HCT116 (cell line): Measurements from ENCODE around the gene SMC6.

Experiments
- ELF1 ChIP-seq: IDR thresholded peaks from 2 replicates; pipeline ENCODE4 v1.6.1; 2012; ENCODE audit warnings: low read depth, borderline replicate concordance
- EZH2 ChIP-seq: fragments of 200-600 bp; sonication (generic); IDR thresholded peaks from 2 replicates; pipeline ENCODE4 v1.6.1; 2017; ENCODE audit warnings: antibody characterized with exemption, mixed run types
- JUND ChIP-seq: IDR thresholded peaks from 2 replicates; pipeline ENCODE4 v1.6.1; 2012
- POLR2A ChIP-seq: IDR thresholded peaks from 2 replicates; pipeline ENCODE4 v1.7.0; 2011; ENCODE audit warnings: borderline replicate concordance; ENCODE audit not compliant: insufficient read depth, insufficient read length; ENCODE audit errors: extremely low read depth
- SIN3A ChIP-seq: IDR thresholded peaks from 2 replicates; pipeline ENCODE4 v1.6.1; 2012; ENCODE audit warnings: low read depth
- ZNF274 ChIP-seq: fragments of 200-500 bp; sonication (Bioruptor generic); IDR thresholded peaks from 2 replicates; pipeline ENCODE4 v1.6.1; 2014; ENCODE audit warnings: mild to moderate bottlenecking, low read depth, low read length, inconsistent platforms
- TF ChIP-seq, protein P1 (sequence below), 3 experiments: fragments of 200-600 bp in 1 of 3; sonication (generic) in 1 of 3; IDR thresholded peaks in 2 of 3; conservative IDR thresholded peaks in 1 of 3; 2 replicates each; pipeline ENCODE4 v1.5.1; 2012 to 2017; ENCODE audit warnings: low read depth in 2 of 3, low read length in 2 of 3, antibody characterized with exemption in 1 of 3, borderline replicate concordance in 1 of 3, control low read depth in 1 of 3, mild to moderate bottlenecking in 1 of 3, mixed read lengths in 1 of 3, mixed run types in 1 of 3, moderate library complexity in 1 of 3; ENCODE audit not compliant: insufficient read depth in 1 of 3
- TF ChIP-seq, protein P2 (sequence below): IDR thresholded peaks from 2 replicates; pipeline ENCODE4 v1.6.1; 2012; ENCODE audit warnings: low read depth

DNA sequence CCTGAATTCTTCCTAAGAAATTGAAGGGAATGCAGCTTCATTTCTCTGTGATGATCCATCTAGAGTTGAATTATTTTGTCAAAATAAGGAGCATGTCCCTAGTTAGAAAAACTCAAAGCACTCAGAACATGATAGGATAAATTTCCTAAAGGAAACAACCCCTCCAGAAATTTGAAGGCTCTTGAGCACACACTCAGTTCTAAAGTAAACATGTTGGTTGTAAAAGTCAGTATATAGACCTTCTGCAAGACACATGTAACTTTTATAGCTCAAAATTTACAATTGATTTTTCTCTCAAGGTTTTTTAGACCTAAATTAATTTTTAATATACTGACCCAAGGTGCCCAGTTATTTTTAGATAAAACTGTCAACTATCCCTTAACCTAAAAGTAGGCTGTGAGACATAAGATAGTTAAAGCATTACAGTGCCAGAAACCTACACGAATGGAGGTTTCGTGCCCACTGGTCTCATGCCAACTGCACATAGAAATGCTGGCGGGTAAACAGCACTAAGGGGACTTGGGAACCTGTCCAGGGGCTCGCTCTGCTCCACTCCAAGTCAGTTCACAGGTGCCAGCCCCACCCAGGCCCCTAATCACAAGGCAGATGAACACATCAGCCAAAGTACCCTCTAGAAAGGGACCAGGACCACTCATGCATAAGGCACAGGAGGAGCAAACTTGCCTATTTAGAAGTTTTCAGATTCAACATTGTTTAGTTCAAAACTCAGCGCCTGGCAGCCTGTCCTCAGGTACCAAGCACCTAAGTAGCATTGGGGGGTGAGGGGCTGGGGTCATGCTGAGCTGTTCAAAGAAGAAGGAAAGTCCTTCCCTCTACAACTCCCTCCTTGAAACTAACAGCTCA, 106.5 kb downstream of the SMC6 start:
- TF ChIP-seq, protein P1, sequence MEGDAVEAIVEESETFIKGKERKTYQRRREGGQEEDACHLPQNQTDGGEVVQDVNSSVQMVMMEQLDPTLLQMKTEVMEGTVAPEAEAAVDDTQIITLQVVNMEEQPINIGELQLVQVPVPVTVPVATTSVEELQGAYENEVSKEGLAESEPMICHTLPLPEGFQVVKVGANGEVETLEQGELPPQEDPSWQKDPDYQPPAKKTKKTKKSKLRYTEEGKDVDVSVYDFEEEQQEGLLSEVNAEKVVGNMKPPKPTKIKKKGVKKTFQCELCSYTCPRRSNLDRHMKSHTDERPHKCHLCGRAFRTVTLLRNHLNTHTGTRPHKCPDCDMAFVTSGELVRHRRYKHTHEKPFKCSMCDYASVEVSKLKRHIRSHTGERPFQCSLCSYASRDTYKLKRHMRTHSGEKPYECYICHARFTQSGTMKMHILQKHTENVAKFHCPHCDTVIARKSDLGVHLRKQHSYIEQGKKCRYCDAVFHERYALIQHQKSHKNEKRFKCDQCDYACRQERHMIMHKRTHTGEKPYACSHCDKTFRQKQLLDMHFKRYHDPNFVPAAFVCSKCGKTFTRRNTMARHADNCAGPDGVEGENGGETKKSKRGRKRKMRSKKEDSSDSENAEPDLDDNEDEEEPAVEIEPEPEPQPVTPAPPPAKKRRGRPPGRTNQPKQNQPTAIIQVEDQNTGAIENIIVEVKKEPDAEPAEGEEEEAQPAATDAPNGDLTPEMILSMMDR (IDR thresholded peaks at IDR 0.05 in 2 of 3, conservative IDR thresholded peaks at IDR 0.05 in 1 of 3; ENCODE audit: borderline replicate concordance in 1 of 3, insufficient read depth in 1 of 3, low read depth in 2 of 3, low read length in 2 of 3): no peak
- TF ChIP-seq SIN3A: no peak
- TF ChIP-seq POLR2A: no peak
- TF ChIP-seq, protein P2, sequence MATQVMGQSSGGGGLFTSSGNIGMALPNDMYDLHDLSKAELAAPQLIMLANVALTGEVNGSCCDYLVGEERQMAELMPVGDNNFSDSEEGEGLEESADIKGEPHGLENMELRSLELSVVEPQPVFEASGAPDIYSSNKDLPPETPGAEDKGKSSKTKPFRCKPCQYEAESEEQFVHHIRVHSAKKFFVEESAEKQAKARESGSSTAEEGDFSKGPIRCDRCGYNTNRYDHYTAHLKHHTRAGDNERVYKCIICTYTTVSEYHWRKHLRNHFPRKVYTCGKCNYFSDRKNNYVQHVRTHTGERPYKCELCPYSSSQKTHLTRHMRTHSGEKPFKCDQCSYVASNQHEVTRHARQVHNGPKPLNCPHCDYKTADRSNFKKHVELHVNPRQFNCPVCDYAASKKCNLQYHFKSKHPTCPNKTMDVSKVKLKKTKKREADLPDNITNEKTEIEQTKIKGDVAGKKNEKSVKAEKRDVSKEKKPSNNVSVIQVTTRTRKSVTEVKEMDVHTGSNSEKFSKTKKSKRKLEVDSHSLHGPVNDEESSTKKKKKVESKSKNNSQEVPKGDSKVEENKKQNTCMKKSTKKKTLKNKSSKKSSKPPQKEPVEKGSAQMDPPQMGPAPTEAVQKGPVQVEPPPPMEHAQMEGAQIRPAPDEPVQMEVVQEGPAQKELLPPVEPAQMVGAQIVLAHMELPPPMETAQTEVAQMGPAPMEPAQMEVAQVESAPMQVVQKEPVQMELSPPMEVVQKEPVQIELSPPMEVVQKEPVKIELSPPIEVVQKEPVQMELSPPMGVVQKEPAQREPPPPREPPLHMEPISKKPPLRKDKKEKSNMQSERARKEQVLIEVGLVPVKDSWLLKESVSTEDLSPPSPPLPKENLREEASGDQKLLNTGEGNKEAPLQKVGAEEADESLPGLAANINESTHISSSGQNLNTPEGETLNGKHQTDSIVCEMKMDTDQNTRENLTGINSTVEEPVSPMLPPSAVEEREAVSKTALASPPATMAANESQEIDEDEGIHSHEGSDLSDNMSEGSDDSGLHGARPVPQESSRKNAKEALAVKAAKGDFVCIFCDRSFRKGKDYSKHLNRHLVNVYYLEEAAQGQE: no peak
- no peak for TF ChIP-seq JUND
- TF ChIP-seq ZNF274: no peak
- no peak for TF ChIP-seq EZH2
- TF ChIP-seq ELF1: no peak
